Measurements from ENCODE around the gene HEBP2. TPM values are rescaled to one million over a fixed set of nuclear protein-coding genes. Genes with fewer than 3 reads are reported as not detected.

The HEBP2 gene
- total and polyA plus RNA-seq, 2 experiments from 2014 or later, result 25.6 to 118 TPM

- TF ChIP-seq ZNF462 (CRISPR knock-in tag; IDR thresholded peaks at IDR 0.05), result no peak
- TF ChIP-seq ZNF331 (CRISPR knock-in tag; IDR thresholded peaks at IDR 0.05; ENCODE audit: low read depth), result no peak
- no peak for TF ChIP-seq EZH2phosphoT487 (IDR thresholded peaks at IDR 0.05; ENCODE audit: unreplicated experiment)
- no peak for TF ChIP-seq REST (IDR thresholded peaks at IDR 0.05; ENCODE audit: unreplicated experiment)
- no peak for TF ChIP-seq EZH2 (IDR thresholded peaks at IDR 0.05; ENCODE audit: low read depth, unreplicated experiment)
- TF ChIP-seq, protein P1, sequence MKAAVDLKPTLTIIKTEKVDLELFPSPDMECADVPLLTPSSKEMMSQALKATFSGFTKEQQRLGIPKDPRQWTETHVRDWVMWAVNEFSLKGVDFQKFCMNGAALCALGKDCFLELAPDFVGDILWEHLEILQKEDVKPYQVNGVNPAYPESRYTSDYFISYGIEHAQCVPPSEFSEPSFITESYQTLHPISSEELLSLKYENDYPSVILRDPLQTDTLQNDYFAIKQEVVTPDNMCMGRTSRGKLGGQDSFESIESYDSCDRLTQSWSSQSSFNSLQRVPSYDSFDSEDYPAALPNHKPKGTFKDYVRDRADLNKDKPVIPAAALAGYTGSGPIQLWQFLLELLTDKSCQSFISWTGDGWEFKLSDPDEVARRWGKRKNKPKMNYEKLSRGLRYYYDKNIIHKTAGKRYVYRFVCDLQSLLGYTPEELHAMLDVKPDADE (IDR thresholded peaks at IDR 0.05), result no peak
- TF ChIP-seq ZNF114 (CRISPR knock-in tag; IDR thresholded peaks at IDR 0.05), result no peak
- no peak for TF ChIP-seq STAT1 (IDR thresholded peaks at IDR 0.05; ENCODE audit: unreplicated experiment)
Observed at GRCh38 chr6:138441965-138442364, 37.9 kb downstream of the HEBP2 start (continued).
